ENCODE results near the gene DMD.

DMD gene

GRCh38 chrX:31717474-31717873, 1493.9 kb downstream of the DMD start:
- H3K9me3 ChIP-seq: no peaks in the 10 kb centered on the region
- no peak for TF ChIP-seq CTCF (IDR thresholded peaks at IDR 0.05; ENCODE audit: low read depth, low read length)
- H3K4me3 ChIP-seq (ENCODE audit: low read depth, low read length): no peak overlapping the region
- H3K36me3 ChIP-seq: no peaks in the 10 kb centered on the region
- no peak for DNase-seq
- H3K27me3 ChIP-seq: no peaks in the 10 kb centered on the region
- no peaks in the 10 kb centered on the region for H3K4me1 ChIP-seq

- Histone ChIP-seq H3K36me3 (no peaks in the 10 kb centered on the region), H3K27me3 (no peaks in the 10 kb centered on the region), H3K9me3 (no peaks in the 10 kb centered on the region), H3K4me1 (no peaks in the 10 kb centered on the region), H3K4me3 (ENCODE audit: low read depth, low read length) (no peak overlapping the region)
- DNase-seq: no peak
- TF ChIP-seq CTCF (IDR thresholded peaks at IDR 0.05; ENCODE audit: low read depth, low read length): no peak
Observed at GRCh38 chrX:31715675-31716074, 1495.7 kb downstream of the DMD start.

GRCh38 chrX:31714797-31715196, 1496.6 kb downstream of the DMD start:
- no peak for TF ChIP-seq CTCF (IDR thresholded peaks at IDR 0.05; ENCODE audit: low read depth, low read length)
- no peaks in the 10 kb centered on the region for H3K27me3 ChIP-seq
- no peak for DNase-seq

GRCh38 chrX:31713120-31713519, 1498.2 kb downstream of the DMD start:
- Histone ChIP-seq H3K4me1 (no peaks in the 10 kb centered on the region), H3K27me3 (no peaks in the 10 kb centered on the region), H3K36me3 (no peaks in the 10 kb centered on the region), H3K9me3 (no peaks in the 10 kb centered on the region), H3K4me3 (ENCODE audit: low read depth, low read length) (no peak overlapping the region)
- no peak for DNase-seq
- no peak for TF ChIP-seq CTCF (IDR thresholded peaks at IDR 0.05; ENCODE audit: low read depth, low read length)

More at GRCh38 chrX:31714797-31715196, 1496.6 kb downstream of the DMD start:
- Histone ChIP-seq H3K4me3 (ENCODE audit: low read depth, low read length) (no peak overlapping the region), H3K36me3 (no peaks in the 10 kb centered on the region), H3K4me1 (no peaks in the 10 kb centered on the region), H3K9me3 (no peaks in the 10 kb centered on the region)

DNA sequence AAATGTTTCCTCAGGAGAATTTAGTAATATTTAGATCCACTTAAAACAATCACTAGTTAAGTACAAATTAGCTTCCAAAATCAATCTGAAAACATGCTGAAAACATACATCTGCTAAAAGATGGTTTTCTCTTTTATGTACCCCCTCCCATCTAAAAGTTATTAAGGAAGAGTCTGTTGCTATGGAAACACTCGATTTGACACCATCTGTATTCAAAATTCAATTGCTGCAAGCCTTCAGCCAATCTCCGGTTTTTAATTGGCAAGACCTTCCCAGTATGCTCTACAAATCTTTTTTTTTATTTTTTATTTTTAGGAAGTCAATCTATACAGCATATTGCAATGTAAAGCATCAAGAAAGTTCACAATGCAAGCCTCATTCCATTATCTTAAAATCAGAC, 1500.2 kb downstream of the DMD start:
- no peaks in the 10 kb centered on the region for H3K4me1 ChIP-seq
- TF ChIP-seq CTCF (IDR thresholded peaks at IDR 0.05; ENCODE audit: low read depth, low read length): no peak
- H3K27me3 ChIP-seq: no peaks in the 10 kb centered on the region
- no peaks in the 10 kb centered on the region for H3K9me3 ChIP-seq
- no peak for DNase-seq
- H3K4me3 ChIP-seq (ENCODE audit: low read depth, low read length): no peak overlapping the region
- H3K36me3 ChIP-seq: no peaks in the 10 kb centered on the region

DNA sequence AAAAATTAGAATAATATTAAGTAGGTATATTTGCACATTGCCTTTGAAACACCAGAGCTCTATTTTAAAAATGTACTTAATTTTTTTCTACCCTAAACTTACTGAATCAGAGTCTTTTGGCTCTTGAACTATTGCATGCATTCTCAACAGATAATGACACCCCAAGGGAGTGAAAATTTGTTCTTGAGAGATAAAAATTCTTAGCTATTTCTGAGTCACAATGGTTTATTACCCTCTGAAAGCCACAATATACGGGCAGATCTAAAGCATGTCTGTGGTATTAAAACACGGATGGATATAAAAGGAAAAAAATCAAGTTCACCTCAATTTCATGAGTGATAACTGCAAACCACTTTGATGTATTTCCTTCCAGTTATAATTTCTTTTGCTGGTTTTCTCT, 1503.2 kb downstream of the DMD start:
- no peaks in the 10 kb centered on the region for H3K36me3 ChIP-seq
- H3K4me1 ChIP-seq: no peaks in the 10 kb centered on the region
- H3K27me3 ChIP-seq: no peaks in the 10 kb centered on the region
- DNase-seq: no peak
- no peak for TF ChIP-seq CTCF (IDR thresholded peaks at IDR 0.05; ENCODE audit: low read depth, low read length)
- no peaks in the 10 kb centered on the region for H3K9me3 ChIP-seq
- H3K4me3 ChIP-seq (ENCODE audit: low read depth, low read length): no peak overlapping the region

Data from BE2C (cell line).